NOMO-1 (cell line): ENCODE measurements around the gene CPNE8.
"Not testable (repeated sequence)": the region's sequence is repeated elsewhere in the genome, so short reads cannot be mapped to it uniquely, and the experiment has no call there.

Experiments used
- DNase-seq, 2 experiments: peaks; one replicate each; lab custom pipeline; 2025; ENCODE audit not compliant: unreplicated experiment in 2 of 2; lab: John Stamatoyannopoulos, UW

Gene CPNE8

GRCh38 chr12:38744041-38744440 lies 161.3 kb downstream of the CPNE8 start:
- no peak for DNase-seq

- not testable (repeated sequence) for DNase-seq
Measured at GRCh38 chr12:38742496-38742895, 162.9 kb downstream of the CPNE8 start.

- no peak for DNase-seq
Measured at GRCh38 chr12:38736821-38737220, 168.6 kb downstream of the CPNE8 start.

- DNase-seq = no peak
Measured at GRCh38 chr12:38732761-38733160, 172.6 kb downstream of the CPNE8 start.

GRCh38 chr12:38728894-38729293 lies 176.5 kb downstream of the CPNE8 start:
- no peak for DNase-seq

GRCh38 chr12:38721611-38722252 lies 183.7 kb downstream of the CPNE8 start:
- DNase-seq = no peak

GRCh38 chr12:38720661-38721060 lies 184.7 kb downstream of the CPNE8 start:
- DNase-seq = no peak

- no peak for DNase-seq
Measured at GRCh38 chr12:38713294-38713693, 192.1 kb downstream of the CPNE8 start.

- DNase-seq = no peak
Measured at GRCh38 chr12:38711054-38711453, 194.3 kb downstream of the CPNE8 start.

- DNase-seq = no peak
Measured at GRCh38 chr12:38708466-38708865, 196.9 kb downstream of the CPNE8 start.

GRCh38 chr12:38707648-38708047 lies 197.7 kb downstream of the CPNE8 start:
- no peak for DNase-seq

GRCh38 chr12:38697289-38697688 lies 208.1 kb downstream of the CPNE8 start:
- no peak for DNase-seq

- no peak for DNase-seq
Measured at GRCh38 chr12:38695057-38695456, 210.3 kb downstream of the CPNE8 start.

GRCh38 chr12:38691164-38691563 lies 214.2 kb downstream of the CPNE8 start:
- no peak for DNase-seq

- DNase-seq = no peak
Measured at GRCh38 chr12:38690646-38691045, 214.7 kb downstream of the CPNE8 start.

- no peak for DNase-seq
Measured at GRCh38 chr12:38689704-38690103, 215.7 kb downstream of the CPNE8 start.

GRCh38 chr12:38689195-38689594 lies 216.2 kb downstream of the CPNE8 start:
- no peak for DNase-seq

- DNase-seq = no peak
Measured at GRCh38 chr12:38682521-38682920, 222.9 kb downstream of the CPNE8 start.

- DNase-seq = peak in 1 of 2 experiments; percentile 9
Measured at GRCh38 chr12:38669530-38669929, 235.9 kb downstream of the CPNE8 start.

- no peak for DNase-seq
Measured at GRCh38 chr12:38669081-38669480, 236.3 kb downstream of the CPNE8 start.

- DNase-seq = no peak
Measured at GRCh38 chr12:38666425-38666824, 239.0 kb downstream of the CPNE8 start.

GRCh38 chr12:38664661-38665269 lies 240.6 kb downstream of the CPNE8 start:
- no peak for DNase-seq

GRCh38 chr12:38662829-38663228 lies 242.6 kb downstream of the CPNE8 start:
- DNase-seq = peak; percentile 9 to 49
